Measurements from ENCODE around the gene ALOX12B. TPM values are rescaled to one million over a fixed set of nuclear protein-coding genes. Genes with fewer than 3 reads are reported as not detected.
A peak's percentile ranks its signal among the peaks of the same experiment; 100 is the strongest.

Gene ALOX12B
- total RNA-seq, 1 donor from 2014 or later = 1.7 TPM

- DNase-seq (ENCODE audit: low spot score) = no peak
- Mint-ChIP-seq H3K4me1 (ENCODE audit: unreplicated experiment) (peaks cover 34% of the 10 kb centered on the region), H3K4me3 (ENCODE audit: unreplicated experiment) (no peak overlapping the region), H3K36me3 (ENCODE audit: low read depth, unreplicated experiment) (peaks cover 13% of the 10 kb centered on the region), H3K27ac (ENCODE audit: unreplicated experiment) (no peak overlapping the region), H3K27me3 (ENCODE audit: unreplicated experiment) (peaks cover 34% of the 10 kb centered on the region), H3K9me3 (ENCODE audit: unreplicated experiment) (no peaks in the 10 kb centered on the region)
- TF ChIP-seq CTCF (IDR thresholded peaks at IDR 0.05; ENCODE audit: unreplicated experiment) = no peak
Observed at GRCh38 chr17:8128125-8128784, 40.7 kb upstream of the ALOX12B start.

GRCh38 chr17:8126491-8127066 is 39.1 kb upstream of the ALOX12B start:
- H3K4me3 Mint-ChIP-seq (ENCODE audit: unreplicated experiment) = peak overlapping the region; percentile 95
- DNase-seq (ENCODE audit: low spot score) = no peak
- TF ChIP-seq CTCF (IDR thresholded peaks at IDR 0.05; ENCODE audit: unreplicated experiment) = no peak
- H3K9me3 Mint-ChIP-seq (ENCODE audit: unreplicated experiment) = no peaks in the 10 kb centered on the region
- H3K27me3 Mint-ChIP-seq (ENCODE audit: unreplicated experiment) = peaks cover 41% of the 10 kb centered on the region
- H3K27ac Mint-ChIP-seq (ENCODE audit: unreplicated experiment) = peak overlapping the region; percentile 61
- peaks cover 13% of the 10 kb centered on the region for H3K36me3 Mint-ChIP-seq (ENCODE audit: low read depth, unreplicated experiment)
- peaks cover 43% of the 10 kb centered on the region for H3K4me1 Mint-ChIP-seq (ENCODE audit: unreplicated experiment)

DNA sequence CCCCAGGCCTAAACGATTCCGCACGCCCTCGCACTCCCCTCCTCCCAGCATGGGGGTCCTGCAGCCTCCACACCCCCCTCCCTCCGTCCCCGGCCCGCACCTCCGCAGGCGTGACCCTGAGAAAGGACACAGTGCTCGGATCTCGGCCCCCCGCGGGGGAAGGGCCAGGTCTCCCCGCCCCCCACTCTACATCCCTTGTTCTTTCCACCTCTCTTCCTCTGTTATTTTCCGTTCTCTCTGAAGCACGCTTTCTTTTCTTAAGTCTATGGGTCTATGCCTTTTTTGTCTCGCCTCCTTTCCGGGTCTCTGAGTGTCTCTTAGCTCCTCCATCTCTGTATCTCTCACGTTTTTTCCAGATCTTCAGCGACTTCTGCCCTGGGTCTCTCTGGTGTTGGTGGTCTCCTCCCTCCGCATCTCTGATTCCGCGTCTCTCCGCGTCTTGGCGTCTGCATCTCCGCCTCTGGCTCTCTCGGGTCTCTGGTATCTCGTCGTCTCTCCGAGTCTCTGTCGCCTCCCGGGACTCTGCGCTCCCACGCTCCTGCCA is 38.5 kb upstream of the ALOX12B start:
- Mint-ChIP-seq H3K4me3 (ENCODE audit: unreplicated experiment) (peak overlapping the region; percentile 95), H3K27me3 (ENCODE audit: unreplicated experiment) (peaks cover 43% of the 10 kb centered on the region)
- TF ChIP-seq CTCF (IDR thresholded peaks at IDR 0.05; ENCODE audit: unreplicated experiment) = no peak

GRCh38 chr17:8125154-8125946 is 37.8 kb upstream of the ALOX12B start:
- peak overlapping the region; percentile 92 for H3K27ac Mint-ChIP-seq (ENCODE audit: unreplicated experiment)
- H3K4me1 Mint-ChIP-seq (ENCODE audit: unreplicated experiment) = peaks cover 50% of the 10 kb centered on the region
- no peak for TF ChIP-seq CTCF (IDR thresholded peaks at IDR 0.05; ENCODE audit: unreplicated experiment)
- H3K27me3 Mint-ChIP-seq (ENCODE audit: unreplicated experiment) = peaks cover 50% of the 10 kb centered on the region
- H3K9me3 Mint-ChIP-seq (ENCODE audit: unreplicated experiment) = no peaks in the 10 kb centered on the region
- peaks cover 19% of the 10 kb centered on the region for H3K36me3 Mint-ChIP-seq (ENCODE audit: low read depth, unreplicated experiment)
- DNase-seq (ENCODE audit: low spot score) = peak; percentile 86
- peak overlapping the region; percentile 95 for H3K4me3 Mint-ChIP-seq (ENCODE audit: unreplicated experiment)

More for the DNA sequence above, 38.5 kb upstream of the ALOX12B start:
- peaks cover 13% of the 10 kb centered on the region for H3K36me3 Mint-ChIP-seq (ENCODE audit: low read depth, unreplicated experiment)
- H3K27ac Mint-ChIP-seq (ENCODE audit: unreplicated experiment) = peak overlapping the region; percentile 92
- no peaks in the 10 kb centered on the region for H3K9me3 Mint-ChIP-seq (ENCODE audit: unreplicated experiment)
- H3K4me1 Mint-ChIP-seq (ENCODE audit: unreplicated experiment) = peaks cover 44% of the 10 kb centered on the region
- DNase-seq (ENCODE audit: low spot score) = no peak

All from endothelial cell (in vitro differentiated cells).